Caco-2 (cell line): ENCODE data around the gene CYB5A. TPM values are rescaled to one million over a fixed set of nuclear protein-coding genes. Genes with fewer than 3 reads are reported as not detected.

Experiments used
- BruUV-seq: library from RNA; stranded (reverse); fragments of 400-500 nt; replicated peaks from 2 replicates; lab custom pipeline; 2021; lab: Mats Ljungman, UMichigan
- CTCF ChIA-PET: fragments of 300-600 bp; sonication (Branson Sonifier 250); formaldehyde crosslinking; loops from one replicate; lab custom pipeline; 2022; ENCODE audit warnings: antibody characterized with exemption; lab: Charles Lee
- POLR2A ChIA-PET: fragments of 300-600 bp; sonication (Branson Sonifier 250); formaldehyde crosslinking; loops from one replicate; lab custom pipeline; 2022; ENCODE audit warnings: antibody characterized with exemption; lab: Charles Lee
- DNase-seq, 2 experiments: peaks; one replicate each; pipeline versions ENCODE4 v3.0.0 to v3.0.0-alpha.2; 2020 to 2022
- H3K27me3 ChIP-seq: replicated peaks from 2 replicates; pipeline ENCODE4 v1.6.0; 2011; ENCODE audit warnings: low read length; ENCODE audit not compliant: control insufficient read depth, insufficient read depth
- H3K36me3 ChIP-seq: 2 replicates; pipeline ENCODE4 v1.5.1; 2011; ENCODE audit warnings: low read length; ENCODE audit not compliant: control insufficient read depth, insufficient read depth
- H3K4me1 ChIP-seq: fragments of 250-450 bp; sonication (Bioruptor Pico); 2 replicates; pipeline ENCODE4 v1.5.1; 2020; ENCODE audit warnings: mild to moderate bottlenecking
- H3K4me3 ChIP-seq: 2 replicates; pipeline ENCODE4 v1.5.1; 2011; ENCODE audit warnings: low read depth, mild to moderate bottlenecking, control low read depth, low read length
- H3K9me3 ChIP-seq: fragments of 250-450 bp; sonication (Bioruptor Pico); 2 replicates; pipeline ENCODE4 v1.5.1; 2020; ENCODE audit warnings: mild to moderate bottlenecking, moderate library complexity
- H3K27ac Mint-ChIP-seq: one replicate; pipeline ENCODE4 v1.8.0; 2022; ENCODE audit warnings: mixed read lengths; ENCODE audit not compliant: unreplicated experiment
- H3K27me3 Mint-ChIP-seq: one replicate; pipeline ENCODE4 v1.8.0; 2022; ENCODE audit warnings: mixed read lengths; ENCODE audit not compliant: insufficient read depth, unreplicated experiment
- H3K36me3 Mint-ChIP-seq: one replicate; pipeline ENCODE4 v1.8.0; 2022; ENCODE audit warnings: mild to moderate bottlenecking, mixed read lengths; ENCODE audit not compliant: insufficient read depth, unreplicated experiment
- H3K4me1 Mint-ChIP-seq: one replicate; pipeline ENCODE4 v1.8.0; 2022; ENCODE audit warnings: low read depth, mixed read lengths; ENCODE audit not compliant: unreplicated experiment
- H3K4me3 Mint-ChIP-seq: one replicate; pipeline ENCODE4 v1.8.0; 2022; ENCODE audit warnings: mild to moderate bottlenecking, moderate library complexity, mixed read lengths; ENCODE audit not compliant: unreplicated experiment
- H3K9me3 Mint-ChIP-seq: one replicate; pipeline ENCODE4 v1.8.0; 2022; ENCODE audit warnings: mixed read lengths; ENCODE audit not compliant: unreplicated experiment
- CTCF ChIP-seq, 2 experiments: fragments of 200-600 bp in 1 of 2; IDR thresholded peaks; 1 replicate in 1 of 2; 2 replicates in 1 of 2; pipeline versions ENCODE4 v1.5.1 to v1.8.0; 2011 to 2022; ENCODE audit warnings: antibody characterized with exemption in 1 of 2, control low read depth in 1 of 2, inconsistent platforms in 1 of 2, low read depth in 1 of 2, low read length in 1 of 2, mild to moderate bottlenecking in 1 of 2, moderate library complexity in 1 of 2; ENCODE audit not compliant: insufficient read depth in 1 of 2, severe bottlenecking in 1 of 2, unreplicated experiment in 1 of 2
- intact Hi-C: fragments of 100-400 bp; cut with micrococcal nuclease; formaldehyde crosslinking; loops from one replicate; pipeline ENCODE4 v1.10.0; 2022; ENCODE audit not compliant: unreplicated experiment
- total RNA-seq: library from RNA; stranded (reverse); gene quantifications from 2 replicates; pipeline ENCODE4 v1.2.3, GENCODE V29; 2022

The CYB5A gene
- total RNA-seq, 1 experiment from 2014 or later, result 103 TPM

GRCh38 chr18:74268933-74269620 lies 22.7 kb downstream of the CYB5A start:
- Histone ChIP-seq H3K4me3 (no peak overlapping the region), H3K4me1 (no peaks in the 10 kb centered on the region), H3K9me3 (no peaks in the 10 kb centered on the region), H3K36me3 (no peaks in the 10 kb centered on the region), H3K27me3 (no peaks in the 10 kb centered on the region)
- intact Hi-C loops, result no loop called here
- no peak for TF ChIP-seq CTCF (IDR thresholded peaks at IDR 0.05; ENCODE audit: insufficient read depth in 1 of 2, low read depth in 1 of 2, low read length in 1 of 2, severe bottlenecking in 1 of 2, unreplicated experiment in 1 of 2)
- no peaks in the 10 kb centered on the region for H3K9me3 Mint-ChIP-seq
- DNase-seq, result no peak
- H3K27me3 Mint-ChIP-seq, result no peaks in the 10 kb centered on the region
- peak overlapping the region; percentile 58 for H3K27ac Mint-ChIP-seq
- H3K36me3 Mint-ChIP-seq, result no peaks in the 10 kb centered on the region
- ChIA-PET CTCF (no interaction called here), POLR2A (no interaction called here)
- no peaks in the 10 kb centered on the region for H3K4me1 Mint-ChIP-seq
- no TSS peak for BruUV-seq
- H3K4me3 Mint-ChIP-seq, result no peak overlapping the region

- TF ChIP-seq CTCF (IDR thresholded peaks at IDR 0.05; ENCODE audit: insufficient read depth in 1 of 2, low read depth in 1 of 2, low read length in 1 of 2, severe bottlenecking in 1 of 2, unreplicated experiment in 1 of 2), result no peak
- Histone ChIP-seq H3K9me3 (no peaks in the 10 kb centered on the region), H3K36me3 (no peaks in the 10 kb centered on the region), H3K4me1 (no peaks in the 10 kb centered on the region), H3K27me3 (no peaks in the 10 kb centered on the region), H3K4me3 (no peak overlapping the region)
- H3K9me3 Mint-ChIP-seq, result no peaks in the 10 kb centered on the region
- no peaks in the 10 kb centered on the region for H3K27me3 Mint-ChIP-seq
- no peak for DNase-seq
- H3K4me1 Mint-ChIP-seq, result no peaks in the 10 kb centered on the region
- BruUV-seq, result no TSS peak
- H3K4me3 Mint-ChIP-seq, result no peak overlapping the region
- no peaks in the 10 kb centered on the region for H3K36me3 Mint-ChIP-seq
- no peak overlapping the region for H3K27ac Mint-ChIP-seq
- ChIA-PET POLR2A (no interaction called here), CTCF (no interaction called here)
- intact Hi-C loops, result no loop called here
Observed at GRCh38 chr18:74268175-74268574, 23.6 kb downstream of the CYB5A start.

DNA sequence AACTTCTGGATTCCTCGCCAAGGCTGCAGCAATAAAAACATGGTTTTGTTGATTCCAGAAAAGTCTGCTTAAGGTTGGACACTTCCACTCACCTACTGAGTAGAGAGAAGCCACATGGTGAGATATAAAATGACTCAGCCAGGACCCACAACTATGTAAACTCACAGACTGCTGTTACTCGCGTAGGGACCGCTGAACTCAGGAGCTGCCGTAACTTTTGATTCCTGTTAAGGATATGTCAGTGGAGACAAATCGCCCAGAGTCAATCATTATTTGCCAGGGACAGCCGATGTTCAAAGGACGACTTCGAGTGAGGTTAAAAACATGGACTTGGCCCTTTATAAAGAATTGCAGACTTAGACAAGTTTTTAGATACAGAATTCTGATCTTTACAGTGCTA lies 25.6 kb downstream of the CYB5A start:
- no peaks in the 10 kb centered on the region for H3K9me3 Mint-ChIP-seq
- no peaks in the 10 kb centered on the region for H3K36me3 Mint-ChIP-seq
- Histone ChIP-seq H3K4me1 (no peaks in the 10 kb centered on the region), H3K4me3 (no peak overlapping the region), H3K27me3 (no peaks in the 10 kb centered on the region), H3K9me3 (no peaks in the 10 kb centered on the region), H3K36me3 (no peaks in the 10 kb centered on the region)
- no TSS peak for BruUV-seq
- intact Hi-C loops, result no loop called here
- no peak for TF ChIP-seq CTCF (IDR thresholded peaks at IDR 0.05; ENCODE audit: insufficient read depth in 1 of 2, low read depth in 1 of 2, low read length in 1 of 2, severe bottlenecking in 1 of 2, unreplicated experiment in 1 of 2)
- no peaks in the 10 kb centered on the region for H3K4me1 Mint-ChIP-seq
- ChIA-PET POLR2A (no interaction called here), CTCF (no interaction called here)
- no peak overlapping the region for H3K27ac Mint-ChIP-seq
- H3K4me3 Mint-ChIP-seq, result no peak overlapping the region
- no peaks in the 10 kb centered on the region for H3K27me3 Mint-ChIP-seq
- no peak for DNase-seq
